Naive B cell (primary cell): ENCODE measurements around the gene DNAJC6. TPM values are rescaled to one million over a fixed set of nuclear protein-coding genes. Genes with fewer than 3 reads are reported as not detected.

Experiments
- polyA plus RNA-seq, 6 donors: library from polyadenylated mRNA; unstranded; fragments of 300-500 nt; fragmentation: Illumina TruSeq; gene quantifications; one replicate each; pipeline ENCODE4 v1.2.3, GENCODE V29; 2021; ENCODE audit warnings: low read depth in 6 of 6

Gene DNAJC6
- polyA plus RNA-seq, 6 donors from 2014 or later: 0.19 to 0.63 TPM; not detected in 4

Other genes with a start within 250 kb of the DNAJC6 start
- gene AK4, start 161.3 kb upstream of the DNAJC6 start, polyA plus RNA-seq: under 1 TPM in 3 of 6 donors, not detected in 3; 0.04 to 0.33 (median 0.26) TPM
- 1 to 10 TPM in 3 of 6 donors, under 1 TPM in 3; 0.25 to 4.5 (median 1.00) TPM for gene LEPR, start 111.1 kb downstream of the DNAJC6 start, polyA plus RNA-seq
- 10 to 100 TPM in 1 of 6 donors, 1 to 10 TPM in 4, not detected in 1; 7.9 to 11.1 (median 8.1) TPM for gene LEPROT, start 111.1 kb downstream of the DNAJC6 start, polyA plus RNA-seq